Astrocyte of the cerebellum (primary cell): Measurements from ENCODE around the gene DSCAML1.

Experiments
- DNase-seq: peaks from one replicate; pipeline ENCODE4 v3.0.0-alpha.2; 2011; ENCODE audit warnings: low read depth
- H3K4me3 ChIP-seq: 2 replicates; pipeline ENCODE4 v1.5.1; 2011; ENCODE audit warnings: mild to moderate bottlenecking, low read depth, low read length, moderate library complexity
- in situ Hi-C: cut with HindIII; loops from 2 replicates; pipeline ENCODE4 v1.10.0; 2017; ENCODE audit warnings: low sequenced_read_pairs
- TF ChIP-seq, protein P1 (sequence below): IDR thresholded peaks from 2 replicates; pipeline ENCODE4 v1.5.1; 2012; ENCODE audit warnings: low read length, low read depth, moderate library complexity, mild to moderate bottlenecking; ENCODE audit errors: missing control alignments

DSCAML1 gene

DNA sequence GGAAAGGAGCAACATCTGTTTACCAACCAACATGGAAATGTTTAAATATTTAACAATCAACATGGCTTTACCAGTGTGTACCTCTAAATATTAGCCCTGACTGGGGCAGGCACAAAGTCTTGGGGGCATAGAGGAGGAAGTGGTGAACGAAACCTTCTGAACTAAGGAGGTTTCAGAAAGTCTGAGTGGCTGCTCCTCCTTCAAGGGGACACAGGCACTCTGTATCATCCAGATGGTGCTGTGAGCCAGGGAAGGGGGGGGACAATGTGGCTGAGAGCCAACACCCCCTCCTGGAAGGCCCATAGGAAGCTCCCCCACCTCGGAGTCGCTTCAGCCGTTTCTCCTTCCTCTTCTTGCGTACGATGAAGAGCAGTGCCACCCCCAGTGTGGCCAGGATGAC is 361.7 kb downstream of the DSCAML1 start:
- no peak overlapping the region for H3K4me3 ChIP-seq
- in situ Hi-C loops, result no loop called here
- TF ChIP-seq, protein P1, sequence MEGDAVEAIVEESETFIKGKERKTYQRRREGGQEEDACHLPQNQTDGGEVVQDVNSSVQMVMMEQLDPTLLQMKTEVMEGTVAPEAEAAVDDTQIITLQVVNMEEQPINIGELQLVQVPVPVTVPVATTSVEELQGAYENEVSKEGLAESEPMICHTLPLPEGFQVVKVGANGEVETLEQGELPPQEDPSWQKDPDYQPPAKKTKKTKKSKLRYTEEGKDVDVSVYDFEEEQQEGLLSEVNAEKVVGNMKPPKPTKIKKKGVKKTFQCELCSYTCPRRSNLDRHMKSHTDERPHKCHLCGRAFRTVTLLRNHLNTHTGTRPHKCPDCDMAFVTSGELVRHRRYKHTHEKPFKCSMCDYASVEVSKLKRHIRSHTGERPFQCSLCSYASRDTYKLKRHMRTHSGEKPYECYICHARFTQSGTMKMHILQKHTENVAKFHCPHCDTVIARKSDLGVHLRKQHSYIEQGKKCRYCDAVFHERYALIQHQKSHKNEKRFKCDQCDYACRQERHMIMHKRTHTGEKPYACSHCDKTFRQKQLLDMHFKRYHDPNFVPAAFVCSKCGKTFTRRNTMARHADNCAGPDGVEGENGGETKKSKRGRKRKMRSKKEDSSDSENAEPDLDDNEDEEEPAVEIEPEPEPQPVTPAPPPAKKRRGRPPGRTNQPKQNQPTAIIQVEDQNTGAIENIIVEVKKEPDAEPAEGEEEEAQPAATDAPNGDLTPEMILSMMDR, result no peak
- DNase-seq, result no peak

DNA sequence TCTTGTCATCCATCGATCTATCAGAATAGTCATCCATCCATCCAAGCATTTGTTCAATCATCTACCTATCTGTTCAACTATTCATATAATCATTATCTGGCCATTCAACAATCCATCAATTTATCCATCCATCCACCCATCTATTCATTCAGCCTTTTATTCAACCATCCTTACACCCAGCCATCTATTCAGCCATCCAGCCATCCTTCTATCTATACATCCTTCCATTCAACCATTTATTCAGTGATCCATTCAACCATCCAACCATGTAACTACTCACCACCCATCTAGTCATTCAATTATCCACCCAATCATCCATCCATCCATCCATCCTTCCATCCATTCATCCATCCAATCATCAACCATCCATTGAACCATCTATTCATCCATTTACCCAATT is 362.5 kb downstream of the DSCAML1 start:
- no peak for DNase-seq
- TF ChIP-seq, protein P1, result no peak
- no peak overlapping the region for H3K4me3 ChIP-seq
- in situ Hi-C loops, result no loop called here

DNA sequence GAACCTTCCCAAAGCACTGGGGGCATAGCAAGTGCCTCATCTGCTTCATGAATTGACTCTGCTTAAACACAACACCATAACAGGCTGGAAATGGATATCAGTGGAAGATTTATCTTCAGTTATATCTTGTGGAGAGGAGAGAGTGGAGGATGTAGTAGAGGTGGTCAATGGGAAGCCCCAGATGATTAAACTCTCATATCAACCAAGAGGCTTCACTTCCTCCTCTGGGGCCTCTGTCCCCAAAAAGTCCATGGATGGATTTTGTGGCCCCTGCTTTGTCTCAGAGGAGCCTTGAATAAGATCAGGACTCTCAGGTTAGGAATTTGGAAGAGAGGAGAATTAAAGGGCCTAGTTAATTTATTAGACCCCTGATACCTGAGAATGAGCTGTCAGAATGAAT is 363.3 kb downstream of the DSCAML1 start:
- H3K4me3 ChIP-seq, result no peak overlapping the region
- no peak for DNase-seq
- TF ChIP-seq, protein P1, result no peak
- in situ Hi-C loops, result no loop called here

DNA sequence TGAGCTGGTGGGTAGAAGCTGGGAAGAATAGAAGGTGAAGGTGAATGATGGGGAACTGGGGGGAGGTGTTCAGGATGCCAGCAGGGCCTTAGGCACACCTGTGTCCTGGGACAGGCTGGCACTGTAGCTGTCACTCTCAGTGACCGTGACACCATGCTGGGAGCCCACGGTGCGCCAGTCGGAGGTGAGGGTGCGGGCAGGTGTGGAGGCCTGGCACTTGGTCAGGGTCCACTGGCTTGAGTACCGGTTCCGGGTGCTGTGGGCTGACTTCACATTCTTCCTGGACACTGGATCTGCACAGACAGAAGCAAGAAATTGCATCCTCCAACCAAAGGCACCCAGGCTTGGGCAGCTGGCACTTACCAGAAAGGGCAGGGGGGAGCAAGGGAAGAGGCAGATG is 365.6 kb downstream of the DSCAML1 start:
- TF ChIP-seq, protein P1, result no peak
- in situ Hi-C loops, result no loop called here
- DNase-seq, result no peak
- no peak overlapping the region for H3K4me3 ChIP-seq

DNA sequence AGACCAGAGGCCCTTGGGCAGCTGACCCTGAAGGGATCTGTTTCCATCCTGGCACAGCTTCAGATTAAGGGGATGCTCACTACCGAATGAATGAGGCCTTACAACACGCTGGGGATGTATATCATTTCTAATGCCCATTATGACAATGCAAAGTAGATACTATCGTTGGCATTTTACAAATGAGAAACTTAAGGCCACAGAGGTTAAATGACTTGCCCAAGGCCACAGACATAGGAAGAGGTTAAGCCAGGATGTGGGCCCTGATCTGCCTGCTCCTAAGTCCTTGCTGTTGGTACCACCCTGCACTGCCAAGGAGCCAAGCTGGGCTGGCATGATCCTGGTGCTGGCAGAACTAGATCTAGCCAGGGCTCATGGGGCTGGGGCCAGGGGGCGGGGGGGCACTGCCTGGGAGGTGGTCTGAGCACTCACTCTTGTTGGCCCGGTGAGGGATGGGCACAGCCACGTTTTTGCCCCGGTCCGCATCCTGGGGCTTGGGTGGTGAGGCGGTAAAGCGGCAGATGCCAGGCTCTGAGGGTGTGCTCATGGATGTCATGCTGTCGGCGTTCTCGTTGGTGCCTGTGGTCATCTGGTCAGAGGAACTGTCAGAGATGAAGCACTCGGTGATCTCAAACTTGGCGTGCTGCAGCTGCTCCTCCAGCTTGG is 366.6 kb downstream of the DSCAML1 start:
- no peak overlapping the region for H3K4me3 ChIP-seq
- DNase-seq, result no peak
- TF ChIP-seq, protein P1, result no peak
- in situ Hi-C loops, result no loop called here

DNA sequence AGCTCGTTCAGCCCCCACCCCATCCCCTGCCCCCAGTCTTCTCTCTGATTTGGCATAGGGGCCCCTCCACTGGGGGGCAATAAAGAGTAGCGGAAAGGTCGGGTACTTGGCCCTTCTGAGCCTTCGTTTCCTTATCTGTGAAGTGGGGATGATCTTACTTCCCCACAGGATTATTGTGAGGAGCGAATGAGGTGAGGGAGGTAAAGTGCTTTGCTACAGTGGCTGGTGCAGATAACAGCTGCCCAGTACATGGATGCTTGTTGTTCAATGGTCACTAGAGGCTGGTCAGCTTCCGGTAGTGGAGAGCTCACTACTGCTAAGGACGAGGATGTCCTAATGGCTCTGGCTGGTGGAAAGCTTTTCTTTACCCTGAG is 368.2 kb downstream of the DSCAML1 start:
- in situ Hi-C loops, result no loop called here
- TF ChIP-seq, protein P1, result no peak
- DNase-seq, result no peak
- H3K4me3 ChIP-seq, result no peak overlapping the region
